ENCODE measurements around the gene CGN.

GRCh38 chr1:151478923-151479322 is 32.3 kb upstream of the CGN start:
- TF ChIP-seq ZNF788 (CRISPR knock-in tag; IDR thresholded peaks at IDR 0.05; ENCODE audit: borderline replicate concordance): no peak
- no peak for TF ChIP-seq ZNF225 (CRISPR knock-in tag; IDR thresholded peaks at IDR 0.05)
